Osteocyte (in vitro differentiated cells): ENCODE data around the gene OARD1. TPM values are rescaled to one million over a fixed set of nuclear protein-coding genes. Genes with fewer than 3 reads are reported as not detected.

ENCODE experiments used
- DNase-seq: peaks from one replicate; pipeline ENCODE4 v3.0.0; 2021; ENCODE audit warnings: mixed read lengths; ENCODE audit not compliant: unreplicated experiment; ENCODE audit errors: extremely low spot score
- H3K27ac Mint-ChIP-seq: one replicate; pipeline ENCODE4 v1.8.0; 2021; ENCODE audit warnings: mild to moderate bottlenecking, mixed read lengths; ENCODE audit not compliant: unreplicated experiment
- H3K27me3 Mint-ChIP-seq: one replicate; pipeline ENCODE4 v1.8.0; 2021; ENCODE audit warnings: mixed read lengths; ENCODE audit not compliant: unreplicated experiment
- H3K36me3 Mint-ChIP-seq: one replicate; pipeline ENCODE4 v1.8.0; 2021; ENCODE audit warnings: mixed read lengths; ENCODE audit not compliant: unreplicated experiment
- H3K4me1 Mint-ChIP-seq: one replicate; pipeline ENCODE4 v1.8.0; 2021; ENCODE audit warnings: mixed read lengths; ENCODE audit not compliant: unreplicated experiment
- H3K4me3 Mint-ChIP-seq: one replicate; pipeline ENCODE4 v1.8.0; 2021; ENCODE audit warnings: mild to moderate bottlenecking, moderate library complexity, mixed read lengths; ENCODE audit not compliant: unreplicated experiment
- H3K9me3 Mint-ChIP-seq: one replicate; pipeline ENCODE4 v1.8.0; 2021; ENCODE audit warnings: mixed read lengths; ENCODE audit not compliant: unreplicated experiment
- total RNA-seq: library from RNA; stranded (reverse); gene quantifications from 2 replicates; pipeline ENCODE4 v1.2.1, GENCODE V29; 2021
- TF ChIP-seq, protein P1 (sequence below): fragments of 200-600 bp; sonication (generic); IDR thresholded peaks from 2 replicates; pipeline ENCODE4 v1.5.0; 2021; ENCODE audit warnings: antibody characterized with exemption, mild to moderate bottlenecking, moderate library complexity

The OARD1 gene
- total RNA-seq, 1 donor from 2014 or later, result 17.2 TPM

DNA sequence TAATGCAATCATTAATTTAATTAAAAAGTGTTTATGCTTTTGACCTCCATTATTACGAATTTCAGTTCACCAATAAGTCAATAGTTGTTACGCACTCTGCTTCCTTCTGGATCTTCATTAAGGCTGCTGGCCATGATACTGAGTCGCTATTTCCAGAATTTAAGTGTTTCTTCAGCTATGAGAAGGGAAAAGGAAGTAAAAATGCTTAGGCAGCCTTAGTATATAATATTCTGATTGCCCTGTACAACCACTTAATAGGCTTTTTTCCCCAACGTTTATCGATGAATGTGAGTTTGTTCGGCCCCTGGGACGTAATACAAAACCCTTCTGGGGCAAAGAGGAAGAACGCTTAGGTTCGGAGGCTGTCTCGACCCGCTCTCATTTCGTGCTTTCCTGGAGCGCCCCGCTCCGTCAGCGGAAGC, 644 bp downstream of the OARD1 start:
- peaks cover 33% of the 10 kb centered on the region for H3K4me1 Mint-ChIP-seq
- DNase-seq, result no peak
- TF ChIP-seq, protein P1, sequence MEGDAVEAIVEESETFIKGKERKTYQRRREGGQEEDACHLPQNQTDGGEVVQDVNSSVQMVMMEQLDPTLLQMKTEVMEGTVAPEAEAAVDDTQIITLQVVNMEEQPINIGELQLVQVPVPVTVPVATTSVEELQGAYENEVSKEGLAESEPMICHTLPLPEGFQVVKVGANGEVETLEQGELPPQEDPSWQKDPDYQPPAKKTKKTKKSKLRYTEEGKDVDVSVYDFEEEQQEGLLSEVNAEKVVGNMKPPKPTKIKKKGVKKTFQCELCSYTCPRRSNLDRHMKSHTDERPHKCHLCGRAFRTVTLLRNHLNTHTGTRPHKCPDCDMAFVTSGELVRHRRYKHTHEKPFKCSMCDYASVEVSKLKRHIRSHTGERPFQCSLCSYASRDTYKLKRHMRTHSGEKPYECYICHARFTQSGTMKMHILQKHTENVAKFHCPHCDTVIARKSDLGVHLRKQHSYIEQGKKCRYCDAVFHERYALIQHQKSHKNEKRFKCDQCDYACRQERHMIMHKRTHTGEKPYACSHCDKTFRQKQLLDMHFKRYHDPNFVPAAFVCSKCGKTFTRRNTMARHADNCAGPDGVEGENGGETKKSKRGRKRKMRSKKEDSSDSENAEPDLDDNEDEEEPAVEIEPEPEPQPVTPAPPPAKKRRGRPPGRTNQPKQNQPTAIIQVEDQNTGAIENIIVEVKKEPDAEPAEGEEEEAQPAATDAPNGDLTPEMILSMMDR, result no peak
- no peaks in the 10 kb centered on the region for H3K27me3 Mint-ChIP-seq
- peak overlapping the region; percentile 99 for H3K27ac Mint-ChIP-seq
- peak overlapping the region; percentile 91 for H3K4me3 Mint-ChIP-seq
- H3K9me3 Mint-ChIP-seq, result no peaks in the 10 kb centered on the region
- H3K36me3 Mint-ChIP-seq, result peaks cover 5% of the 10 kb centered on the region

DNA sequence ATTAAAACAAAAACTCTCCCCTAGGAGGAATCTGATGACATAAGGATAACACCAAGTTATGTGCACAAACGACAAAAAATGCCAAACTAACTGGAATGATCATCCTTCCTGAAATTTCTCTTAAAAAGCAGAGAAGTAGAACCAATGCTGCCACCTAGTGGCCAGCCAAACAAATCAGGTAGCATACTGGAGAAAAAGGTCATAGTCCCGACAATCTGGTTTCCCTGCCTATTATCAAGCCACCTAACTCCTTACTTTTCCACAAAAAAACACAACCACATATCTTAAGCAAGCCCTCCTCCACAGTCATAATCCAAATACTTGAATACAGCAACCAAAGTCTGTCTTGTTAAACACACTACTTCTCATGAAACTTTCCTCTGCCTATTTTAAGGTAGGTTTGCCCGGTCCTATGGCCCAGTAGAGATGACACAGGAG, 5.3 kb downstream of the OARD1 start:
- H3K27me3 Mint-ChIP-seq, result no peaks in the 10 kb centered on the region
- H3K4me3 Mint-ChIP-seq, result no peak overlapping the region
- peaks cover 11% of the 10 kb centered on the region for H3K36me3 Mint-ChIP-seq
- DNase-seq, result no peak
- H3K9me3 Mint-ChIP-seq, result no peaks in the 10 kb centered on the region
- H3K27ac Mint-ChIP-seq, result no peak overlapping the region
- TF ChIP-seq, protein P1, result peak; percentile 83
- peaks cover 16% of the 10 kb centered on the region for H3K4me1 Mint-ChIP-seq

DNA sequence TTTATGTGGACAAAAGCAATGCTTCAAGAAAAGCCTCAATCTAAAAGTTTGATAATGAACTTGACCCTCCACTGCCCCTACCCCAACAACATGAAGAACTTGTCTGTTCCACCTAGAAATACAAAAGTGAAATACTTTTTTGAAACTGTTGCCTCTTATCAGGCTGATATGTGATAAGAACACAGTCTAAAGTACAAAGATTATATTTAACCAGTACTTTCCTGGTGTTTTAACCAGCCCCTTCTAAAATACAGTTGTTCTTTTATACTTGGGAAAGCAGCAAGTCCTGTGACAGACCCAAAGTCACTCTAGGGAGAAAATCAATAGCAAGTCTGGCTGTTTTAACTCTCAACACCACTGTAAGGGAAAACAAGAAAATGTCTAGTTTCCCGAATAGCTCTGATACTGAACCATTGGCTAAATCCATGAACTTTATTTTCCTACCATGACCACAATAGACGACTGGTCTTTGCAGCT, 6.6 kb downstream of the OARD1 start:
- H3K9me3 Mint-ChIP-seq, result no peaks in the 10 kb centered on the region
- TF ChIP-seq, protein P1, result no peak
- no peak for DNase-seq
- H3K27ac Mint-ChIP-seq, result no peak overlapping the region
- no peak overlapping the region for H3K4me3 Mint-ChIP-seq
- peaks cover 17% of the 10 kb centered on the region for H3K36me3 Mint-ChIP-seq
- H3K27me3 Mint-ChIP-seq, result no peaks in the 10 kb centered on the region
- peaks cover 8% of the 10 kb centered on the region for H3K4me1 Mint-ChIP-seq

DNA sequence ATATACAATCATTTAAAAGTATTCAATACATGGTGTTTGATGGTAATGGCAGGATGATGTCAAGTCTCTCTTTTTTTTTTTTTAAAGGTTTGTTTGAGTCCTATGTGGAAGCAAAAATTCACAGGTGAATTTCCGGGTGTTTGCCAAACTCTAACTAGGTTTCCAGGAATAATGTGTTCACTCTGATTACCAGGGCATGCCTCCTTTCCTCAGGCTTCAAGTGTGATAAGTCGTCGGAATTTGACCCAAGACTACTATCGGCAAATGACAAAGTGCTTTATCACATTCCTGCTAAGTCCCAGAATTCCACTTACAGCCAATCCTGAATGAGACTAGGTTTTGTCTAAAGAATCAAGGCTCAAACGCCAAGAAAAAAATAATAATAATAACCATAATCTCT, 7.3 kb downstream of the OARD1 start:
- DNase-seq, result no peak
- Mint-ChIP-seq H3K27ac (no peak overlapping the region), H3K27me3 (no peaks in the 10 kb centered on the region), H3K4me1 (peaks cover 10% of the 10 kb centered on the region), H3K9me3 (no peaks in the 10 kb centered on the region), H3K4me3 (no peak overlapping the region), H3K36me3 (peaks cover 17% of the 10 kb centered on the region)
- TF ChIP-seq, protein P1, result no peak

- Mint-ChIP-seq H3K27me3 (no peaks in the 10 kb centered on the region), H3K4me3 (no peak overlapping the region), H3K4me1 (peaks cover 16% of the 10 kb centered on the region), H3K27ac (no peak overlapping the region), H3K36me3 (peaks cover 17% of the 10 kb centered on the region), H3K9me3 (no peaks in the 10 kb centered on the region)
- TF ChIP-seq, protein P1, result no peak
- no peak for DNase-seq
Measured at GRCh38 chr6:41063884-41064285, 8.3 kb downstream of the OARD1 start.
